Measurements from ENCODE around the gene TMEM181.

DNA sequence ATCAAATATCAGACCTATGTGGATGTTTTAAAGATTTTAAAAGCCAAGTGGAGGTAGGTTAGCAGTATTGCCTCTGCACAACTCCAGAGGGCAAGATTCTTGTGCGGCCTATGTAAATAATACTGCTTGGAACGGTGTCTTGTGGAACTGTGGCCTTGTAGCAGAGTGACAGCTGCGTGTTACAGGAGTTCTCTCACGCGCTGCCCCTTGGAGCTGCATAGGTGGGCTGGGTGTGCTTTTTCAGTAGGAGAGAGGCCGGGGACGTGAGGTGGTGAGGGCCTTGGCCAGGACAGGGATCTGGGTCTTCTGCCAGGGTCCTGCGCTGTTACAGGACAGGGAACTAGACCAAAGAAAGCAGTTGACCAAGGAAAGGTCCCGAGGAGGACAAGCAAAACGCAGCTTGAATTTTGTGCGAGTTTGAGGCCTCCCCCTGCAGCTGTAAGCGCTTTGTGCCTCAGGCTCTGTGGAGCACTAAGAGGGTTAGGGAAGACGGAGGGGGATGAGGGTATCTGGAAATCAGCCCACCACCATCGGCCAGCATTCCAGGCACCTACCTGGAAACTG lies 1.5 kb downstream of the TMEM181 start:
- TF ChIP-seq CTCF (conservative IDR thresholded peaks at IDR 0.05) (no peak), EZH2 (IDR thresholded peaks at IDR 0.05; ENCODE audit: low read depth) (no peak)

Data from PC-9 (cell line).